ENCODE results near the gene ZRANB1.

- no peak for TF ChIP-seq EZH2 (IDR thresholded peaks at IDR 0.05; ENCODE audit: insufficient read depth, poor library complexity, severe bottlenecking)
- no peak for TF ChIP-seq EZH2phosphoT487 (IDR thresholded peaks at IDR 0.05; ENCODE audit: insufficient read depth, low read depth)
These were observed 13.9 kb downstream of the ZRANB1 start for GRCh38 chr10:124955868-124956267.

All from GM23248 (cell line).